Measurements from ENCODE around the gene TAC3.
"Not testable (repeated sequence)": the region's sequence is repeated elsewhere in the genome, so short reads cannot be mapped to it uniquely, and the experiment has no call there.

- not testable (repeated sequence) for TF ChIP-seq CTCF (IDR thresholded peaks at IDR 0.05; ENCODE audit: low read depth, low read length); POLR2A (IDR thresholded peaks at IDR 0.05; ENCODE audit: extremely low read depth, insufficient read length)
Measured at GRCh38 chr12:56962247-56962646, 54.1 kb downstream of the TAC3 start.

All from NB4 (cell line).